CD4-positive, alpha-beta T cell treated with Interleukin-17A for 1 hour (primary cell): ENCODE measurements around the gene LPP.

Experiments used
- DNase-seq: peaks from one replicate; pipeline ENCODE4 v3.0.0-alpha.2; 2020

LPP gene

GRCh38 chr3:188659449-188660090 lies 505.6 kb downstream of the LPP start:
- no peak for DNase-seq

- DNase-seq: no peak
Observed at GRCh38 chr3:188660415-188660814, 506.5 kb downstream of the LPP start.

- DNase-seq: no peak
Observed at GRCh38 chr3:188661806-188662205, 507.8 kb downstream of the LPP start.

- DNase-seq: no peak
Observed at GRCh38 chr3:188662214-188662613, 508.3 kb downstream of the LPP start.

- no peak for DNase-seq
Observed at GRCh38 chr3:188662795-188663194, 508.8 kb downstream of the LPP start.

- DNase-seq: no peak
Observed at GRCh38 chr3:188663839-188664238, 509.9 kb downstream of the LPP start.

- DNase-seq: peak; percentile 27
Observed at GRCh38 chr3:188664795-188665194, 510.8 kb downstream of the LPP start.

GRCh38 chr3:188667926-188668325 lies 514.0 kb downstream of the LPP start:
- no peak for DNase-seq

GRCh38 chr3:188670446-188670845 lies 516.5 kb downstream of the LPP start:
- no peak for DNase-seq

- DNase-seq: no peak
Observed at GRCh38 chr3:188671971-188672370, 518.0 kb downstream of the LPP start.

GRCh38 chr3:188672840-188673239 lies 518.9 kb downstream of the LPP start:
- DNase-seq: no peak

- DNase-seq: no peak
Observed at GRCh38 chr3:188673646-188674186, 519.8 kb downstream of the LPP start.

- no peak for DNase-seq
Observed at GRCh38 chr3:188674595-188674994, 520.6 kb downstream of the LPP start.

GRCh38 chr3:188677344-188677743 lies 523.4 kb downstream of the LPP start:
- no peak for DNase-seq

- no peak for DNase-seq
Observed at GRCh38 chr3:188680189-188680588, 526.2 kb downstream of the LPP start.

GRCh38 chr3:188680605-188681004 lies 526.6 kb downstream of the LPP start:
- no peak for DNase-seq

GRCh38 chr3:188682316-188682715 lies 528.4 kb downstream of the LPP start:
- no peak for DNase-seq

- no peak for DNase-seq
Observed at GRCh38 chr3:188683032-188683521, 529.1 kb downstream of the LPP start.

- DNase-seq: no peak
Observed at GRCh38 chr3:188684276-188684675, 530.3 kb downstream of the LPP start.

- DNase-seq: no peak
Observed at GRCh38 chr3:188685789-188686188, 531.8 kb downstream of the LPP start.

GRCh38 chr3:188686324-188686723 lies 532.4 kb downstream of the LPP start:
- DNase-seq: no peak

- DNase-seq: no peak
Observed at GRCh38 chr3:188687389-188687788, 533.4 kb downstream of the LPP start.

- DNase-seq: no peak
Observed at GRCh38 chr3:188689101-188689574, 535.2 kb downstream of the LPP start.

GRCh38 chr3:188690064-188690463 lies 536.1 kb downstream of the LPP start:
- DNase-seq: no peak

GRCh38 chr3:188691004-188691403 lies 537.0 kb downstream of the LPP start:
- DNase-seq: no peak
